GM18508 (cell line): ENCODE results near the gene ELOVL6.
"Not testable (repeated sequence)": the region's sequence is repeated elsewhere in the genome, so short reads cannot be mapped to it uniquely, and the experiment has no call there.

ENCODE experiments used
- ATAC-seq: cut with Tn5 transposase; IDR thresholded peaks from one replicate; pipeline ENCODE4 v1.9.1; 2021; ENCODE audit warnings: moderate number of reproducible peaks; ENCODE audit not compliant: insufficient read depth, unreplicated experiment

The ELOVL6 gene

GRCh38 chr4:110087070-110087708, 111.2 kb downstream of the ELOVL6 start:
- no peak for ATAC-seq

- ATAC-seq, result no peak
These were observed 113.3 kb downstream of the ELOVL6 start for GRCh38 chr4:110085131-110085530.

GRCh38 chr4:110084154-110084553, 114.3 kb downstream of the ELOVL6 start:
- ATAC-seq, result no peak

- ATAC-seq, result not testable (repeated sequence)
These were observed 120.3 kb downstream of the ELOVL6 start for GRCh38 chr4:110078148-110078547.

GRCh38 chr4:110076828-110077227, 121.6 kb downstream of the ELOVL6 start:
- not testable (repeated sequence) for ATAC-seq

- ATAC-seq, result no peak
These were observed 122.5 kb downstream of the ELOVL6 start for GRCh38 chr4:110075891-110076290.

- peak; percentile 55 for ATAC-seq
These were observed 123.2 kb downstream of the ELOVL6 start for GRCh38 chr4:110075083-110075738.

GRCh38 chr4:110074570-110074969, 123.8 kb downstream of the ELOVL6 start:
- no peak for ATAC-seq

GRCh38 chr4:110073053-110073845, 125.2 kb downstream of the ELOVL6 start:
- no peak for ATAC-seq

GRCh38 chr4:110071466-110071865, 126.9 kb downstream of the ELOVL6 start:
- ATAC-seq, result no peak

GRCh38 chr4:110068248-110068647, 130.2 kb downstream of the ELOVL6 start:
- ATAC-seq, result no peak

- ATAC-seq, result no peak
These were observed 133.5 kb downstream of the ELOVL6 start for GRCh38 chr4:110064934-110065333.

GRCh38 chr4:110064295-110064694, 134.1 kb downstream of the ELOVL6 start:
- ATAC-seq, result no peak

GRCh38 chr4:110062166-110062565, 136.2 kb downstream of the ELOVL6 start:
- ATAC-seq, result no peak

GRCh38 chr4:110061076-110061475, 137.3 kb downstream of the ELOVL6 start:
- no peak for ATAC-seq

GRCh38 chr4:110059556-110060191, 138.7 kb downstream of the ELOVL6 start:
- ATAC-seq, result peak; percentile 75

GRCh38 chr4:110058677-110059076, 139.7 kb downstream of the ELOVL6 start:
- ATAC-seq, result no peak

GRCh38 chr4:110055158-110055768, 143.2 kb downstream of the ELOVL6 start:
- peak; percentile 72 for ATAC-seq

GRCh38 chr4:110049951-110050925, 148.2 kb downstream of the ELOVL6 start:
- ATAC-seq, result peak; percentile 51
